Left ventricle myocardium inferior (tissue), 1 donor: Measurements from ENCODE around the gene PAPSS1. TPM values are rescaled to one million over a fixed set of nuclear protein-coding genes. Genes with fewer than 3 reads are reported as not detected.

Experiments
- DNase-seq: peaks from one replicate; pipeline ENCODE4 v3.0.0-alpha.2; 2020
- H3K27ac ChIP-seq: fragments of 200-600 bp; replicated peaks from 2 replicates; pipeline ENCODE4 v1.8.0; 2021
- H3K27me3 ChIP-seq: fragments of 200-600 bp; 2 replicates; pipeline ENCODE4 v1.8.0; 2021; ENCODE audit warnings: low read depth
- H3K36me3 ChIP-seq: fragments of 200-600 bp; 2 replicates; pipeline ENCODE4 v1.8.0; 2021
- H3K4me1 ChIP-seq: fragments of 200-600 bp; 2 replicates; pipeline ENCODE4 v1.8.0; 2021
- H3K4me3 ChIP-seq: fragments of 200-600 bp; 2 replicates; pipeline ENCODE4 v1.8.0; 2021; ENCODE audit warnings: mild to moderate bottlenecking, moderate library complexity
- H3K9me3 ChIP-seq: fragments of 200-600 bp; replicated peaks from 2 replicates; pipeline ENCODE4 v1.8.0; 2021
- intact Hi-C: fragments of 100-400 bp; cut with micrococcal nuclease; formaldehyde crosslinking; loops from one replicate; pipeline ENCODE4 v1.11.0; 2022
- total RNA-seq: library from RNA; stranded (reverse); fragmentation: NEBNext Ultra II Directional; extraction: Animal tissue kit (Norgen Biotek cat#: 25700); gene quantifications from one replicate; pipeline ENCODE4 v1.2.1, GENCODE V29; 2021
- TF ChIP-seq, protein P1 (sequence below): fragments of 200-600 bp; IDR thresholded peaks from 2 replicates; pipeline ENCODE4 v1.8.0; 2021; ENCODE audit warnings: antibody characterized with exemption, mild to moderate bottlenecking, borderline replicate concordance
- donor health status: DM: no; HTN: yes; CAD: no; lungs with severe emphysema.

The PAPSS1 gene
- total RNA-seq, 1 donor from 2014 or later = 10.0 TPM

DNA sequence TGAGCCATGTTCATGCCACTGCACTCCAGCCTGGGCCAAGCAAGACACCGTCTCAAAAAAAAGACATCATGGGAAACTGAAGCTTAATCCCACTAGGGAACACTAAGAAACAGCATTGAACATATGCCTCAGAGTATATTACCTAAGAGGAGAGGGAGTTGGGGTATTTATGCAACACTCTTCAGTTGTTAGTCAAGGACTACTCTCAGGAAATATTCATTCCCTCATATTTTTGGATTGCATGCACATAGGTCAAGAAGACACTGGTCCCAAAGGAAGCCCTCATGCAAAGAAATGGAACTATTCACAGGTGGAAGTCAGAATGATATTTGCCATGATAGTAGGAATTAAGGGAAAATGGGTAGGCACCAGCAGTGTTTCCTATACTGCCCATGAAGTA, 22.8 kb upstream of the PAPSS1 start:
- intact Hi-C loops = no loop called here
- H3K27me3 ChIP-seq = peaks cover 6% of the 10 kb centered on the region
- peaks cover 12% of the 10 kb centered on the region for H3K4me1 ChIP-seq
- TF ChIP-seq, protein P1, sequence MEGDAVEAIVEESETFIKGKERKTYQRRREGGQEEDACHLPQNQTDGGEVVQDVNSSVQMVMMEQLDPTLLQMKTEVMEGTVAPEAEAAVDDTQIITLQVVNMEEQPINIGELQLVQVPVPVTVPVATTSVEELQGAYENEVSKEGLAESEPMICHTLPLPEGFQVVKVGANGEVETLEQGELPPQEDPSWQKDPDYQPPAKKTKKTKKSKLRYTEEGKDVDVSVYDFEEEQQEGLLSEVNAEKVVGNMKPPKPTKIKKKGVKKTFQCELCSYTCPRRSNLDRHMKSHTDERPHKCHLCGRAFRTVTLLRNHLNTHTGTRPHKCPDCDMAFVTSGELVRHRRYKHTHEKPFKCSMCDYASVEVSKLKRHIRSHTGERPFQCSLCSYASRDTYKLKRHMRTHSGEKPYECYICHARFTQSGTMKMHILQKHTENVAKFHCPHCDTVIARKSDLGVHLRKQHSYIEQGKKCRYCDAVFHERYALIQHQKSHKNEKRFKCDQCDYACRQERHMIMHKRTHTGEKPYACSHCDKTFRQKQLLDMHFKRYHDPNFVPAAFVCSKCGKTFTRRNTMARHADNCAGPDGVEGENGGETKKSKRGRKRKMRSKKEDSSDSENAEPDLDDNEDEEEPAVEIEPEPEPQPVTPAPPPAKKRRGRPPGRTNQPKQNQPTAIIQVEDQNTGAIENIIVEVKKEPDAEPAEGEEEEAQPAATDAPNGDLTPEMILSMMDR = no peak
- peaks cover 5% of the 10 kb centered on the region for H3K9me3 ChIP-seq
- no peak overlapping the region for H3K27ac ChIP-seq
- DNase-seq = no peak
- no peak overlapping the region for H3K4me3 ChIP-seq
- H3K36me3 ChIP-seq = no peaks in the 10 kb centered on the region

DNA sequence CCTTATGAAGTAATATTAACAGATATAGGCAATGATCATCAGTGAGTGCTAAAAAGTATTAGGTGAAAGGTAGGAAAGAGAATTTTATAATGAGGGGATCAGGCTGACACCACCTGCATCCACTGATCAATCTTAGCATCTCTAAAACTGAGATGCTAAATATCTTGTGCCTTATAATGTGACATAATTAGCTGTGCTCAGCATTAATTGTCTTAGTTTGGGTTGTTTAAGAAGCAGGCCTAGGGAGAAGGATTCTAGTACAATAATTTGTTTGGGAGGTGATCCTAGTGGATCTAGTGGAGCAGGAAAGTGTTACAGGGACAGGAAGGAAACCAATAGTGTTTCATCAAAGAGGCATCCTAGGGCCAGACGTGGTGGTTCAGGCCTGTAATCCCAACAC, 22.2 kb upstream of the PAPSS1 start:
- TF ChIP-seq, protein P1 = no peak
- no peaks in the 10 kb centered on the region for H3K36me3 ChIP-seq
- H3K27me3 ChIP-seq = no peaks in the 10 kb centered on the region
- no peak overlapping the region for H3K27ac ChIP-seq
- no peak for DNase-seq
- peaks cover 5% of the 10 kb centered on the region for H3K9me3 ChIP-seq
- intact Hi-C loops = no loop called here
- peaks cover 15% of the 10 kb centered on the region for H3K4me1 ChIP-seq
- H3K4me3 ChIP-seq = no peak overlapping the region

DNA sequence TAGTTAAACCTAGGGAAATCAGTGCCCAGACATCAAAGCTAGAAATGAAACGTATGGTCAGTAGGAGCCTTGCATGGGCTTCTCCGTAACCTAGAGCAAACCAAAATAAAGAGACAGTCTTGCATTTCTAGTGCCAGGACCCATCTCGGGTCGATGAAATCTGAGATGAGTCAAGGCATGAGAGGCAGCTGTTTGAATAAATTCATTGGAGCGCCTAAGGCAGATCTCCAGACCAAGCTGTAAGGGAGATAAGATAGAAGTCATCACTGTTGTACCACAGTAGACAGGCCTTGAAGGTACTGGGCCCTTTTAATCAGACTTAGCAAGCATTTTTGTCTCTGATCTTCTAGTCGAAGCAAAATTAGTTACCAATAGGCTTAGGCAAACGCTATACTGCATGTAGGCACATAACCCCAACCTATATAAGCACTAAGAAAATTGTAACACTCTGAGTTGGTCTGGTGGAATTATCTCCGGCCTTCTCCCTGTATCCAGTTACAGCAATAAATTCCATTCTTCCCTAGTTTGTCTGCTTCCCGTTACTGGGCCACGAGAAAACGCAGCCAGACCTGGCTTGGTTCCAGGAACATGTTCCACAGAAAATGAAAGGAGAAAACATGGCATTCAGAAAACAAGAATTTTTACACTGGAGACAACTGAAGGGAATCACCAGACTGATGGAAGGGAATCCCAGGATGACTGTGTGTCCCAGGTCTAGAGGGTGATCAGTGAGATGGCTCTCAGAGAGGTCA, 21.1 kb upstream of the PAPSS1 start:
- no peaks in the 10 kb centered on the region for H3K27me3 ChIP-seq
- H3K4me3 ChIP-seq = no peak overlapping the region
- intact Hi-C loops = no loop called here
- DNase-seq = peak; percentile 33
- peaks cover 5% of the 10 kb centered on the region for H3K9me3 ChIP-seq
- H3K4me1 ChIP-seq = peaks cover 18% of the 10 kb centered on the region
- H3K27ac ChIP-seq = peak overlapping the region; percentile 76
- no peaks in the 10 kb centered on the region for H3K36me3 ChIP-seq
- TF ChIP-seq, protein P1 = no peak

DNA sequence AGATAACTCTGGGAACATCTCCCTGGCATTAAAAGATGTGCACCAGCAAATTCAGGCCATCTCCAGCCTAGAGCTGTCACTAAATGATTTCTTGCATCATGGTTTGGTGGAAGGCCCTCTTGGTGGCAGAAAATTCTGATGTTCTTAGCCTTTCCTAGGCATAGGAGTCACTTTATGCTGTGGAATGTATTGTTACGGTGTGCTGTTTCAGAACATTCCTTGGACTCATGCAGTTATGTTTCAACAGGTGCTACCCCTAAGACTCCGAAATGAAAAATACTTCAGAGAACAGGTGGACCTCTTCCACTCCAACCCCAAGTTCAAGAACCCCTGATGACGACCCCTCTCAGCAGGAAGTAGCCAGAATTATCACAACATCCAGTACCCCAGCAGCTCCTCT, 20.3 kb upstream of the PAPSS1 start:
- Histone ChIP-seq H3K27me3 (no peaks in the 10 kb centered on the region), H3K4me1 (peaks cover 18% of the 10 kb centered on the region), H3K4me3 (no peak overlapping the region), H3K36me3 (no peaks in the 10 kb centered on the region), H3K9me3 (peaks cover 5% of the 10 kb centered on the region), H3K27ac (peak overlapping the region; percentile 76)
- TF ChIP-seq, protein P1 = peak; percentile 34
- DNase-seq = no peak
- intact Hi-C loops = no loop called here

DNA sequence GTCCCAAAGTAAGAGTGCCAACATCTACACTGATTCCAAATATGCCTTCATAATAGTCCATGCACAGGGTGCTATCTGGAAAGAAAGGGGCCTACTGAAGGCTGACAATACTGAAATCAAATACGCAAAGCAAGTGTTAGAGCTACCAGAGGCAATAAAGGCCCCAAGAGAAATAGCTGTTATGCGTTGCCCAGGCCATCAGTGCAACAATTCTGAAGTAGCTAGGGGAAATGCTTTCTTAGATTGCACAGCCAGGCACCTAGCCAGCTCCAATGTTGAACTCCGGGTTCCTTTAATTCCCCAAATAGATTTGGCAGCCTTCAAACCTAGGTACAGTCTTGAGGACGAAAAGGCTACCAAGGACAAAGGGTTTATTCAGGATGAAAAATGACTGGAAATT, 17.4 kb upstream of the PAPSS1 start:
- Histone ChIP-seq H3K4me3 (no peak overlapping the region), H3K9me3 (no peaks in the 10 kb centered on the region), H3K27me3 (no peaks in the 10 kb centered on the region), H3K27ac (no peak overlapping the region), H3K4me1 (peaks cover 18% of the 10 kb centered on the region), H3K36me3 (no peaks in the 10 kb centered on the region)
- intact Hi-C loops = no loop called here
- TF ChIP-seq, protein P1 = no peak
- no peak for DNase-seq
